GM12873 (cell line): ENCODE results near the gene RABL3.

Experiments
- TF ChIP-seq, protein P1 (sequence below): IDR thresholded peaks from 2 replicates; pipeline ENCODE4 v1.5.1; 2012; ENCODE audit warnings: low read depth, mild to moderate bottlenecking, moderate library complexity, low read length, control low read depth; ENCODE audit not compliant: insufficient read depth; ENCODE audit errors: missing control alignments

The RABL3 gene

DNA sequence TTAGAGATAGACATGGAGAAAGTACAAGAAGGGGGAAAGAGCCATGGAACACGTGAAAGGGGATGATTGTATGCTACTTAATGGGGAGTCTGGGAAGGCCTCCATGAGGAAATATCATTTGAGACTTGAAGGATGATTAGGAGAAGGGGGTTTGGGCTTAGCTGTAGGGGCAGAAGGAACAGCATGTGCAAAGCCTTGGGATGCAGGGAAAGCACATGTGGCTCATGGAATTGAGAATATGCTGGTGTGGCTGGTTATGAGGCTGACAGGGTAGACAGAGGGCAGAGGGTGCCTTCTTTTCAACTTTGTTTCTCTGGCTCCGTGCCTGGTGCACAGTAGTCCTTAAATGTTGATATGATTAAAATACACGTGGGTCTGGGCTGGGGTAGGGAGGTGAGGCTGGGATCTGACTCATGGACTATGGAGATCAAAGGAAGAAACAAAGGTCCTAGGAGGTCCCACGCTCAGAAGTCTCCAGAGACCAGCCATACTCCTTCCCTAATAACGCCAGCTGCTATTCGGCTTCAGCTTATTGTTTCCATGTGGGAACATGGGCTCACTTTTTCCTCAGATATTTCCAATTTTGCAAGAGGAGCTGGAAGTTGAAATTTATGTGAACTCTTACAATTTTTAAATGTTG lies 1.4 kb upstream of the RABL3 start:
- TF ChIP-seq, protein P1, sequence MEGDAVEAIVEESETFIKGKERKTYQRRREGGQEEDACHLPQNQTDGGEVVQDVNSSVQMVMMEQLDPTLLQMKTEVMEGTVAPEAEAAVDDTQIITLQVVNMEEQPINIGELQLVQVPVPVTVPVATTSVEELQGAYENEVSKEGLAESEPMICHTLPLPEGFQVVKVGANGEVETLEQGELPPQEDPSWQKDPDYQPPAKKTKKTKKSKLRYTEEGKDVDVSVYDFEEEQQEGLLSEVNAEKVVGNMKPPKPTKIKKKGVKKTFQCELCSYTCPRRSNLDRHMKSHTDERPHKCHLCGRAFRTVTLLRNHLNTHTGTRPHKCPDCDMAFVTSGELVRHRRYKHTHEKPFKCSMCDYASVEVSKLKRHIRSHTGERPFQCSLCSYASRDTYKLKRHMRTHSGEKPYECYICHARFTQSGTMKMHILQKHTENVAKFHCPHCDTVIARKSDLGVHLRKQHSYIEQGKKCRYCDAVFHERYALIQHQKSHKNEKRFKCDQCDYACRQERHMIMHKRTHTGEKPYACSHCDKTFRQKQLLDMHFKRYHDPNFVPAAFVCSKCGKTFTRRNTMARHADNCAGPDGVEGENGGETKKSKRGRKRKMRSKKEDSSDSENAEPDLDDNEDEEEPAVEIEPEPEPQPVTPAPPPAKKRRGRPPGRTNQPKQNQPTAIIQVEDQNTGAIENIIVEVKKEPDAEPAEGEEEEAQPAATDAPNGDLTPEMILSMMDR: no peak

GRCh38 chr3:120742849-120743365 lies 591 bp upstream of the RABL3 start:
- TF ChIP-seq, protein P1: no peak

DNA sequence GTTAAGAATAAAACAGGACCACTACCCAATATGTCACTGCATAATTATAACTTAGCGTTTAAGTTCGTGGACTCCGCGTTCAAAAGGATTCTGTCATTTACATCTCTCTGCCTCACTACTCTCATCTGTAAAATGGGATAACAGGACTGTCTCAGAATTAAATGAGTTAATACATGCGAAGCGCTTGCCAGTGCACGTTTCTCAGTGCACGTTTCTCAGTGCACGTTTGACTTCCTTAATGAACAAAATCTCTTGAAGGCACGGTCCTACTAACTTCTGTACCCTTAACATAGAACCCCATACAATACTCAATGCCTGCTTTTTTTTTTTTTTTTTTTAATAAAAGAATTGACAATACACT lies 499 bp downstream of the RABL3 start:
- TF ChIP-seq, protein P1: no peak

- TF ChIP-seq, protein P1: no peak
These were observed 996 bp downstream of the RABL3 start for GRCh38 chr3:120741320-120741719.

GRCh38 chr3:120730576-120731542 lies 11.5 kb downstream of the RABL3 start:
- TF ChIP-seq, protein P1: no peak

- TF ChIP-seq, protein P1: no peak
These were observed 15.5 kb downstream of the RABL3 start for GRCh38 chr3:120726791-120727190.

DNA sequence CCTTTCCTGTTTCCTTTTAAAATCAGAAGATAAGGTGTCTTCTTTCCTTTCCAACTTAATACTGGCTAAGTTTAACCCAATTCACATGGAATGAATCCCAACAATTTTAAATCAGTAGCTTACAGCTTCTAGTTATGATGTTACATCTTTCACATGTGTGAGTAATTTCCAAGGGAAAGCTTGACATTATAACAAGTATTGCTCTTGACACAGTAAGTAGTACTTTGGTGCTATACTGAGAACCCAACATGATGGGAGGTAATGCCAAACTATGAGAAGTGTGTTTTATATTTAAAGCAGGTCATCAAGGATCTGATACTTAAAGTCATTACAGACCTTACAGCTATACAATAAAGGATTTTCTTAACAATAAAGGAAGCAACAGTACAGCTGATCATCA lies 29.1 kb downstream of the RABL3 start:
- TF ChIP-seq, protein P1: no peak
